ENCODE data around the gene FOXR1.

FOXR1 gene

GRCh38 chr11:118997627-118998387, 26.2 kb downstream of the FOXR1 start, which contains the start of gene CENATAC (continued):
- TF ChIP-seq ZNF16 (tag by site-specific recombination; IDR thresholded peaks at IDR 0.05; ENCODE audit: low read depth), result no peak
- no peak for TF ChIP-seq ZNF239 (tag by site-specific recombination; IDR thresholded peaks at IDR 0.05)
- peak; percentile 44; the same call in 1 of the 2 replicates for TF ChIP-seq ZNF501 (tag by site-specific recombination; IDR thresholded peaks at IDR 0.05)
- no peak for TF ChIP-seq ZNF701 (tag by site-specific recombination; IDR thresholded peaks at IDR 0.05)
- TF ChIP-seq ZNF10 (tag by site-specific recombination; IDR thresholded peaks at IDR 0.05), result no peak
- 0 out of 2 replicates have a peak, but pooled peaks have one; percentile 33 for TF ChIP-seq ZSCAN30 (tag by site-specific recombination; IDR thresholded peaks at IDR 0.05)
- TF ChIP-seq ZNF292 (tag by site-specific recombination; IDR thresholded peaks at IDR 0.05; ENCODE audit: borderline replicate concordance, low read depth), result no peak
- TF ChIP-seq BCL11B (tag by site-specific recombination; IDR thresholded peaks at IDR 0.05; ENCODE audit: low read depth), result peak; percentile 94
- 0 out of 2 replicates have a peak, but pooled peaks have one; percentile 16 for TF ChIP-seq ZNF341 (tag by site-specific recombination; IDR thresholded peaks at IDR 0.05; ENCODE audit: low read depth)
- no peak for TF ChIP-seq ZNF175 (tag by site-specific recombination; IDR thresholded peaks at IDR 0.05)
- TF ChIP-seq ZNF214 (tag by site-specific recombination; IDR thresholded peaks at IDR 0.05; ENCODE audit: borderline replicate concordance), result no peak
- no peak for TF ChIP-seq BCL6B (tag by site-specific recombination; IDR thresholded peaks at IDR 0.05)
- no peak for TF ChIP-seq ZNF843 (tag by site-specific recombination; IDR thresholded peaks at IDR 0.05)
- TF ChIP-seq ZNF157 (tag by site-specific recombination; IDR thresholded peaks at IDR 0.05), result no peak
- peak; percentile 53; the same call in 1 of the 2 replicates for TF ChIP-seq ZNF76 (tag by site-specific recombination; IDR thresholded peaks at IDR 0.05; ENCODE audit: borderline replicate concordance, low read depth)
- TF ChIP-seq TRIM28 (IDR thresholded peaks at IDR 0.05; ENCODE audit: borderline replicate concordance, low read length), result peak; percentile 72; the same call in 1 of the 2 replicates
- TF ChIP-seq ZBTB8A (tag by site-specific recombination; IDR thresholded peaks at IDR 0.05), result 0 out of 2 replicates have a peak, but pooled peaks have one; percentile 29
- TF ChIP-seq ZNF24 (tag by site-specific recombination; IDR thresholded peaks at IDR 0.05), result peak; percentile 25; the same call in 1 of the 2 replicates
- peak; percentile 45; the same call in 1 of the 2 replicates for TF ChIP-seq ZXDB (tag by site-specific recombination; IDR thresholded peaks at IDR 0.05)
- no peak for TF ChIP-seq ZNF521 (tag by site-specific recombination; IDR thresholded peaks at IDR 0.05)
- TF ChIP-seq ZSCAN16 (tag by site-specific recombination; IDR thresholded peaks at IDR 0.05), result no peak
- TF ChIP-seq ZNF837 (tag by site-specific recombination; IDR thresholded peaks at IDR 0.05), result no peak
- TF ChIP-seq ZNF629 (tag by site-specific recombination; IDR thresholded peaks at IDR 0.05), result 0 out of 2 replicates have a peak, but pooled peaks have one; percentile 38
- no peak for TF ChIP-seq ZNF426 (tag by site-specific recombination; IDR thresholded peaks at IDR 0.05)
- no peak for TF ChIP-seq ZNF660 (tag by site-specific recombination; IDR thresholded peaks at IDR 0.05)
- peak; percentile 45 for TF ChIP-seq SETDB1 (IDR thresholded peaks at IDR 0.05; ENCODE audit: insufficient read length, low read length)
- TF ChIP-seq ZBTB26 (tag by site-specific recombination; optimal IDR thresholded peaks at IDR 0.05), result peak; percentile 77
- peak; percentile 65; the same call in 1 of the 2 replicates for TF ChIP-seq GLIS2 (tag by site-specific recombination; IDR thresholded peaks at IDR 0.05)
- TF ChIP-seq BCL11A (tag by site-specific recombination; IDR thresholded peaks at IDR 0.05; ENCODE audit: low read depth), result peak; percentile 95
- 0 out of 2 replicates have a peak, but pooled peaks have one; percentile 7 for TF ChIP-seq IKZF3 (tag by site-specific recombination; IDR thresholded peaks at IDR 0.05)
- peak; percentile 84 for TF ChIP-seq HIC1 (tag by site-specific recombination; IDR thresholded peaks at IDR 0.05)
- TF ChIP-seq ZNF2 (tag by site-specific recombination; IDR thresholded peaks at IDR 0.05), result 0 out of 2 replicates have a peak, but pooled peaks have one; percentile 47
- no peak for TF ChIP-seq PRDM10 (tag by site-specific recombination; IDR thresholded peaks at IDR 0.05)

Data from HEK293 (cell line).